GM19023 (cell line): ENCODE results near the gene DEPP1.

Source experiments
- ATAC-seq: cut with Tn5 transposase; IDR thresholded peaks from one replicate; pipeline ENCODE4 v1.9.1; 2021; ENCODE audit warnings: mild to moderate bottlenecking, moderate library complexity; ENCODE audit not compliant: unreplicated experiment

The DEPP1 gene

DNA sequence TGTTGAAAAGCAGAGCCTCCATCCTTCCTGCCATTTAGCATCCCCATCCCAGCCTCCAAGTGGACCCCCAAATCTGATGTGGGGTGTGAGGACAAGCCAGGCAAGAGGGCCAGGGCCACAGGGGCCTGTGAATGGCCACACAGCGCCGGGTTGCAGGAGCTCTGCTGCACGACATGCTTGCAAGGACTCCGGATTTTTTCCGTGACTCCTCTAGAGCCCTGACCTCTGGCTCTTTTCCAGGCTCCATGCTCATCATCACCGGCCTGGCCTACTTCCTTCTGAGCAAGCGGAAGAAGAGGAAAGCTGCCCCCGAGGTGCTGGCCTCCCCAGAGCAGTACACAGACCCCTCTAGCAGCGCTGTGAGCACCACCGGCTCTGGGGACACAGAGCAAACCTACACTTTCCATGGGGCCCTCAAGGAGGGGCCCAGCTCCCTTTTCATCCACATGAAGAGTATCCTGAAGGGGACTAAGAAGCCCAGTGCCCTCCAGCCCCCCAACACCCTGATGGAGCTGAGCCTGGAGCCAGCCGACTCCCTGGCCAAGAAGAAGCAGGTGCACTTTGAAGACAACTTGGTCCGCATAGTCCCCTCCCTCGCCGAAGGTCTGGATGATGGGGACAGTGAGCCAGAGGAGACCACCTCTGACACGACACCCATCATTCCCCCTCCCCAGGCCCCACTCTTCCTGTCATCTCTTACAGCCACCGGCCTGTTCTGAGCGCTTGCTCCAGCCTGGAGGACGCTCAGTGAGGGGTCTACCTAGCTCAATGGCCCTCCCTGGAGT lies 44.0 kb downstream of the DEPP1 start:
- ATAC-seq = no peak

DNA sequence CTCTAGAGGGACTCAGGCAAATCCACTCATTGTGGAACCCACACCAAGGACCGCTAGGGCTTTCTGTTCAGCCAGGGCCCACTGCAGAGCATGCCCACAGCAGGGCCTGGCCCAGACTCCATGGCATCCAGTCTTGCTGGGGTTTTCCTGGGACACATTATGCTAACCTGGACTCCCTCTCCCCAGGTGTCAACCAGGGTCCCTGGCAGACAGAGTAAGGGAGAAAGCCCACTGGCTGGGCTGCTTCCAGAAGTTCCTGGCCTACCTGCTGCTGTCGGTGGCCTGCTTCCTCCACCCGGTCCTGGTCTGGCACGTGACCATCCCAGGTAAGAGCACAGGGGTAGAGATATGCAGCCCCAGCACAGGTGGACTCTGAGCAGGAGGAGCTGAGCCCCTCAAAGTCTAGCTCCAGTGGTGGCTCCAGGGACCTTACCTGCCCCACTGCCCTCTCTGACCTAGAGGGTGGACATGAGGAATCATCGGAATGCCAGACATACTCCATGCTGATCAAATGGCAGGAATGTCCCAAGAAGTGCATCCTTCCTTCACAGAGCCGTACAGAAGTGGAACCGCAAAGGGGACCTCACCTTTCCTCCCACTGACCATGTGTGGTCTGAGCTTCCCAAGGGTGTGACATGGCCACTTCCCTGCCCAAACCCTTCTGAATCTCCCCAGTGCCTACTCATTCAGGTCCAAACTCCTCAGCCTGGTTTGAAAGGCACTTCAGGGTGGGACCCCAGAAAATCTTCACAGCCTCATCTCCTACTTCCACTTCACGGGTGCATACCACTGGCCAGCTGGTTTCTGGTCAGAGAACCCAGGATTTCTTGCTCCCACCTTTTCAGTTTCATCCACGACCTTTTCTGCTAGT lies 44.9 kb downstream of the DEPP1 start:
- ATAC-seq = no peak

DNA sequence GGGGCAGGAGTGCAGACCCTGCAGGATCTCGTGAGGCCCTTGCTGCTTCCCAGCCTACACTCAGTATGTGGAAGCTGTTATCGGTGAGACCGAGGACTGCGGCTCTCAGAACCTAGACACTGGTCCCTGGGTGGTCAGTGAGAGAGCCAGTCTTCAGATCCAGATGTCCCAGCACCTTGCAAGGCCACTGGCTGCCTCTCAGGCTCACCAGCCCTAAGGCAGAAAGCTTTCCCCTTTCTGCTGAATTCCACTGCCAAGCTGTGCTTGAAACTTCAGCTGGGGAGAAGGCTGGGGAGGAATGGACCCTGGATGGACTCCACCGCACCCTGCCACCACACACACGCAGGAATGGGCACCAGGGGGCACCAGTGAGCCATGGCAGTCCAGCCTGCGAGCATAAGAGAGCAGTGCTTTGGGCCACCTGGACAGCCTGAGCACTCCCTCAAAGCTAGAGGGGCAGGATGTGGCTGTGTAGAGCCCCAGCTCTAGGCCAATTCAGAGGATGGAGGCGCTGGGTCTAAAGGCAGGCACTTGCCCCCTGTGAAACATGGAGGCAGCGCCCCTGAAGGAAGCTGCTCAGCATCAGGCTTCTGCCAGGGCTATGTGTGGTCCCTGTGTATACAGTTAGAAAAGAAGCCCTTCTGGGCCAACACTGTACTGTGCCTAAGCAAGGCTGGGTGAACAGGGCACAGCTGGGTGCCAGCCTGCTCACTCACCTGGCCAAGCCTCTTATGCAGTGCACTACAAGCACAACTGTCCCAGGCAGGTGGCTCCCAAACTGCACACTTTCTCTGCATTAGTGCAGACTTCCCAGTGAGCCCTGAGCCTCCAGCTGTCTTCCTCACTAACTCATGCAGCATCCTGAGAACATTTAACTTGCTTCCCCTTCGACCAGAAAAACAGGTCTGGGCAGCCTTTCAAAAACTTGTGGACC lies 45.8 kb downstream of the DEPP1 start:
- peak; percentile 92 for ATAC-seq

DNA sequence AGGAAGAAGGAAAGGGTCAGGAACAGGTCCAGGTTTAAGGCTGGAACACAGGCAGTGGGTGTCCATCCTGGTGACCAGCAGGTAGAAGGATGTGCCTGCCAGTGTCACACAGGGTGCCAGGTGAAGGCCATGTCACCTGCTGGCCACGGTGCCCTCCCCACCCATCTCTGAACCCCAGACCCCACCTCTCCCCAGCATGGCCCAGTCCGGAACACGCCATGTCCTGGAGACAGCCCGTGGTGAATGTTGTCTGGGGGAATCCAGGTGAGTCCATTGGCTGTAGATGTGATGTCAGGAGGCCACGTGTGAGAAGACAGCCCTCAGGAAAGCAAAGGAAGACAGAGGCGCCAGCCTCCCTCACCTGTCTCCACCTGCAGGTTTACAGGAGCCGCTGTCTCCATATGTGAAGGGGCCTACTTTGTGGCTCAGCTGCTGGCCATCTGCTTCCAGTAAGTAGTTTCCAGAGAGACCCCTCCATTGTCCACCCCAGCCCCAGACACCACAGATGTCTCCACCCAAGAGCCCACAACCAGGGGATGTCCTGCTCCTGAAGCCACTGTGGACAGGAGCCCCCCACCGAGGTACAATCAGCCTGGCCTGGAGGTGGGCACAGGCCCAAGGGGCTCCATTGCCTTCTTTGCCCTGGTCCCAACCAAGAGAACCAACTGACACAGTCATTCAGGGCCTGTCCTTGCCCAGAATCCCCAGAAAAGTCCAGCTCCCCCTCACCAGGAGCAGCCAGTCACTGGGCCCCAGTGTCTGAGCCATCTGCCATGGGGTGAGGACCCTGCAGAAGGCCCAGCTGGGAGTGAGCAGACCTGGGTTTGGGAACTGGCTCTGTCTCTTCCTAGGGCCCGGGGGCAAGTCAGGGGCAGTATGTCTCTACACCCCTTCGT lies 46.7 kb downstream of the DEPP1 start:
- no peak for ATAC-seq

GRCh38 chr10:44930904-44931620 lies 47.5 kb downstream of the DEPP1 start:
- no peak for ATAC-seq

GRCh38 chr10:44929356-44930255 lies 49.0 kb downstream of the DEPP1 start:
- no peak for ATAC-seq

DNA sequence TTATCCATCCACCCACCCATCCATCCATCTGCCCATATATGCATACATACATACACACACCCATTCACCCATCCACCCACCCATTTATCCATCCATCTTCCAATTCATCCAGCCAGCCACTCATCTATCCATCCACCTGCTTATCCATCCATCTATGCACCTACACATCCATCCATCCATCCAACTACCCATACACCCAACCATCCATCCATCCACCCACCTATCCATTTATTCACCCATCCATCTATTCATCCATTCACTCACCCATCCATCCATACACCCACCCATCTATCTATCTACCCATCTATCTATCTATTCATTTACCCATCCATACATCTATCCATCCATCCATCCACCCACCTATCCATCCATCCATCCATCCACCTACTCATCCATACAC lies 50.1 kb downstream of the DEPP1 start:
- ATAC-seq = no peak

DNA sequence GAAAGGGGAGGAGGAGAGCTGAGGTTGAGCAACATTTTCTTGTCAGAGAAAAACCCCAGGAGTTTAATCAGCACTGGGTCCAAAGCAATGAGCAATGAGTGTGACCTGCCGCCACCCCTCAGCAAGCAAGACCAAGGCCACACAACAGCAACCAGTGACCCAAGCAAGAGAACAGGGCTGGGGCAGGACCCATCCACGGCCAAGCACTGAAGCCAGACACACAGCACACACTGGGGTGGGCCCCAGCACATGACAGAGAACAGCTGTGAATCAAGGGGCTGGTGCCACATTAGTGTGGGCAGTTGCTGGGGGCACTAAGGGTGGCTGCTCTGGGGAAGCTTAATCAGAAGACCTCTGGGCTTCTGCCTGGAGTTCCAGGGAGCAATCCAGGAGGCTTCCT lies 51.3 kb downstream of the DEPP1 start:
- no peak for ATAC-seq

DNA sequence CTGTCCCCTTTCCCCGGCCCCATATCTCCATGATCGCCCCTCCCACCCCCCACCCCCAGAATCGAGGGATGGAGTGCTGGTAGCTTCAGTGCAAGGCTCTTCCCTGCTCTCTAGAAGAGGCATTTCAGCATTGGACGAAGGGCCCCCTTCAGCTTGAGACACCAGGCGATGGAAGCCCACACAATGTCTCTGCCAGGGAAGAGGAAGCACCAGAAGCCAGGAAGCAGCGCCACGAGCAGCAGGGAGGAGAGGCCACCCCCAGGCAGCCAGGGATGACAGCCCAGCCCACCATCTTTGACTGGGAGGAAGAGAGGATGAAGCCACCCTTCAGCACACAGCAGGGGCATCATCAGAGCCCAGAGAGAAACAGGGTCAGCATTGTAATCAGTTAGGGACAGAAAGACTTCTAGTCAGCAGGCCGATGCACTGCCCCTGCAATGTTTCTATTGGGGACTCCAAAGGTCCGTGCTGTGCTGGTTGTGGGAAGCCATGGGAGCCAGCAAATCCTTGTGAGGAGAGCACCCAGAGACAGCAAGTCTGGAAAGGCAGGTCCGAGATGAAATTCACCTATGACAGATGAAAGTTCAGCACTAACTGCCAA lies 51.8 kb downstream of the DEPP1 start:
- ATAC-seq = no peak
